Cardiac septum (tissue), 1 donor: Measurements from ENCODE around the gene LCN9. TPM values are rescaled to one million over a fixed set of nuclear protein-coding genes. Genes with fewer than 3 reads are reported as not detected.
"Not testable (repeated sequence)": the region's sequence is repeated elsewhere in the genome, so short reads cannot be mapped to it uniquely, and the experiment has no call there.

ENCODE experiments used
- DNase-seq: peaks from one replicate; pipeline ENCODE4 v3.0.0-alpha.2; 2020; ENCODE audit warnings: low spot score
- intact Hi-C: fragments of 100-400 bp; cut with DNase I; formaldehyde crosslinking; loops from one replicate; pipeline ENCODE4 v1.14.0; 2022
- total RNA-seq: library from RNA; stranded (reverse); fragmentation: NEBNext Ultra II Directional; extraction: Animal tissue kit (Norgen Biotek cat#: 25700); gene quantifications from one replicate; pipeline ENCODE4 v1.2.1, GENCODE V29; 2021
- donor health status: DM: no; HTN: no; CAD: no.

The LCN9 gene
- total RNA-seq, 1 donor from 2014 or later = not detected

DNA sequence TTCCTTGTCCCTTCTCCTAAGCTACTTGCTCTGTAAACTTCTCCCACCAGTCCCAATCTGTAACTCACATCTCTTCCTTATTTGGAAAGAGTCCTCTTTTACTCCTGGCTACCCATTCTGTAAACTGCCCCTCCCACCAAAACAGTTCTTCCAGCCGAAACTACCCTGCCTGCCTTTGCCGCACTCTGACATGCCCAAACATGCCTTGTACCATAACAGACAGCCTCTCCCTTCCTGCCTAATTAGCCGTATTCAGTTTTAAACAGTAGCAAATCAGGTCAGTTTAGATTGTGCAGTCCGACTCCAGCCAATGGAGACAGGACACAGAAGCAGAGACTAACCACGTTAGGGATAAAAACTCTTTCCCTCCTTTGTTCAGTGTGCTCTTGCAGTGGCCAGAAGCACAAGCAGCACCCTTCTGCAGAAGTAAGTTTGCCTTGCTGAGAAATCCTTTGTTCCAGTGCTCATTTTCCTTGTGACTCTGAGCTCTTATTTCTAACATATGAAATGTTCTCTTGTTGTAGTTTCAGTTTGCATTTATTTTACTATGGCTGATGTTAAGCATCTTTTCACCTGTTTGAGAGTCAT is 18.4 kb upstream of the LCN9 start:
- intact Hi-C loops = no loop called here
- DNase-seq = no peak

- intact Hi-C loops = no loop called here
- no peak for DNase-seq
These were observed 15.2 kb upstream of the LCN9 start for GRCh38 chr9:135647884-135648283.

GRCh38 chr9:135648494-135649410 is 14.4 kb upstream of the LCN9 start:
- intact Hi-C loops = no loop called here
- no peak for DNase-seq

DNA sequence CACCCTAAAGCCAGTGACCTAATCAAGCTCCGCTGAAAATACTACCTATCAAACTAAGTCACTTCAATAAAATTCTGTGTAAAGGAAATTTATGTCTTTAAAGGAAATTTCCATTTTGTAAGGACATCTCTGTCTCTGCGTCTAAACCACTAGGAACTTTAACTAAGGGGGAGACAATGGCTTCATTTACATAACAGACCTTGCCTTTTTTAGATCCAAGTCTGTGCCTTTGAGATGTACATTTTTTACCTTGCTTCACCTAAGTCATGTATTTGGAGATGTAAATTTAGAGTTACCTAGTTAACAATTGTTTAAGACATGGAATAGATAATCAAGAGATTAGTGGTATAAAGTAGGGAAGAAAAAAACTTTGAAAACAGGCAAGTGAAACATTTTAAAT is 13.6 kb upstream of the LCN9 start:
- intact Hi-C loops = no loop called here

GRCh38 chr9:135650408-135650807 is 12.7 kb upstream of the LCN9 start:
- intact Hi-C loops = no loop called here
- no peak for DNase-seq

More for the DNA sequence above, 13.6 kb upstream of the LCN9 start:
- DNase-seq = no peak

GRCh38 chr9:135655317-135655716 is 7.8 kb upstream of the LCN9 start:
- intact Hi-C loops = no loop called here
- DNase-seq = no peak

DNA sequence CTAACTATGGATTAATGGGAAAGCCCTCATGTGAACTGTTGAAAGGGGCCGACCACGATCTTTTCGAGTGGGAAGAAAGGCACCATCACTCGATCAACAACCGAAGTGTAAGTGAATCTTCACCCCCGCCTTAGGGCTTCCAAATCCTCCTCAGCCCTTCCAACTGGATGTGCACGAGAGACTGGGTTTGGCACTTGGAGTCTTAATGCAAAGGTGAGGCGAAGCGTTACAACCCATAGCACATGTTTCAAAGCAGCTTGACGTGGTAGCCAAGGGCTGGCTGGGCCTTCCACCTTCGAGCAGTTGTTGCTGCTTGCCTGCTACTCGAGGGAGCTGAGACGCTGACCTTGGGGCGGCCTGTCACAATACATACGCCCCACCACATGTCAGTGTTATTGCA is 5.7 kb upstream of the LCN9 start:
- no peak for DNase-seq
- intact Hi-C loops = no loop called here

DNA sequence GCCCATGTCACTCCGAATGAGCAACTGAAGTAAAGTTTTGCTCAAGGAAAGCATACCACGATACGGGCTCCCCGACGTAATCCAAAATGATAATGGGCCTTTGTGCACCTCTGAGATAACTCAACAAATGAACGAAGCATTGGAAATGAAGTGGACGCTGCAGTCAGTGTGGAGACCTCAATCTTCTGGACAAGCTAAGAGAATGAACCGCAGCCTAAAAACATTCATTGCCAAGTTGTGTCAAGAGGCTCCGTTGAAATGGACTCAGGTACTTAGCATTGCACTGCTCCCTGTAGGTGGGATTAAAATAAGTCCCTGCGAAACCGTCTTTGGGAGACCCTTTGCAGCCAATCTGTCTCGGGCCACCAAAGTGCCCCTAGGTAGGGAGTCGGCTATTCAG is 3.9 kb upstream of the LCN9 start:
- no peak for DNase-seq
- intact Hi-C loops = no loop called here

DNA sequence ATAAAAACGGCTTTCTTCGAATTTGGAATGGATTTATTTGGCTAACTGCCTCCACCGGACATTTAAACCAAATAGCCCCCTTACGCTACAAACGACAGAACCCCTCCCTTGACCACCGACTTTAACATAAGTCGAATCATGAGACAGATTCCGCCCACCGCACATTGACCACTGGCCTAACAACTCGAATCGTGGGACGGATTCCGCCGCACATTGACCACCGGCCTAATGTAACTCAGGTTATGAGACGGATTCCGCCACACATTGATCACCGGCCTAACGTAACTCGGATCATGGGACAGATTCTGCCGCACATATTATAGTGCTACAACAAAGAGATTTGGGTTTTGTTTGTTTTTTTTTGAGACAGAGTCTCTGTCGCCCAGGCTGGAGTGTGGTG is 2.7 kb upstream of the LCN9 start:
- no peak for DNase-seq
- intact Hi-C loops = no loop called here

DNA sequence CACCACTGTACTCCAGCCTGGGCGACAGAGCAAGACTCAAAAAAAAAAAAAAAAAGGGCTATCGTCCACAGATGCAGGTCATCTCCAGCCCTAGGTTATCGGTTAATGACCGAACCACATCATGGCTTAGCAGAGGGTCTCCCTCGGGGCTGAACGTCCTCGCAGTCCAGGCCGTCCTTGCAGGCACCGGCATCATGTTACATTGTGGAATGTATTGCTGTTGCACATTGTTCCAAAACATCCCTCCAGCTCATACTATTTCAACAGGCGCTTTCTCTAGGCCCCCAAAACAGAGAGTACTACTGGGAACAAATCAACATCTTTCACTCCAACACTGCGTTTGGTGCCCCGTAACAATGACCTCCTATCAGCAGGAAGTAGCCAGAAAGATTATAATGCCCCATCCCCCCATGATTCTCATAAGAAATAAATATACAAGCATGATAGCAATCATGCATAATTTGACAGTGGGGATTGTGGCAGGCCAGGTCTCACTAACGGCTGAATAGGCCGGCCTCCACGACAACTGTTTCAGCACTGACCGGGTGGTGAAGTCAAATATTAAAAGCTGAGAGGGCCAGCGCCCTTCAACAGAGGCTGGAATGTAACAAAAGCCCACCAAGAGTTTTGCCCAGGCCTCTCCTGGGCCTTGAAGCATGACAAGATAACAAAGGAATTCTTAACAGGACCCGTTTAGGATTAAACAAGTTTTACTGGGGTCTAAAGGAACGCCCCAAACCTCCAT is 1.1 kb upstream of the LCN9 start:
- no peak for DNase-seq
- intact Hi-C loops = no loop called here

GRCh38 chr9:135663451-135663770 is 302 bp downstream of the LCN9 start:
- intact Hi-C loops = no loop called here
- no peak for DNase-seq

DNA sequence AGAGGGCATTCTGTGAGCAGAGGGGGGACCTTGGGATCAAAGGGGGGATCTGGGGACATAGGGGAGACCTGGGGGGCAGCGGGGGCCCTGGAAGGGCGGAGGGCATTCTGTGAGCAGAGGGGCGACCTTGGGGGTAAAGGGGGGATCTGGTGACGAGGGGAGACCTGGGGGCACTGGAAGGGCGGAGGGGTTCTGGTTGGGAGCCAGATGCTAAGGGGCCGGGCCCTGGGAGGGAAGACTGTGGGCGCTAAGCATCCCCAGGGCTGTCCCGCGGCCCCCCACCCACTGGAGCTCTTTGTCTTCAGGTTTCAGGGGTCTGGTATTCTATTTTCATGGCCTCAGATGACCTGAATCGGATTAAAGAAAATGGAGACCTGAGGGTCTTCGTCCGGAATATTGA is 748 bp downstream of the LCN9 start:
- intact Hi-C loops = no loop called here
- no peak for DNase-seq

- no peak for DNase-seq
- intact Hi-C loops = no loop called here
These were observed 1.2 kb downstream of the LCN9 start for GRCh38 chr9:135664266-135664665.

- DNase-seq = no peak
- intact Hi-C loops = no loop called here
These were observed 2.0 kb downstream of the LCN9 start for GRCh38 chr9:135664801-135665794.

- intact Hi-C loops = no loop called here
- DNase-seq = no peak
These were observed 2.7 kb downstream of the LCN9 start for GRCh38 chr9:135665795-135666189.

GRCh38 chr9:135666534-135667462 is 3.7 kb downstream of the LCN9 start:
- intact Hi-C loops = no loop called here
- DNase-seq = peak; percentile 58

DNA sequence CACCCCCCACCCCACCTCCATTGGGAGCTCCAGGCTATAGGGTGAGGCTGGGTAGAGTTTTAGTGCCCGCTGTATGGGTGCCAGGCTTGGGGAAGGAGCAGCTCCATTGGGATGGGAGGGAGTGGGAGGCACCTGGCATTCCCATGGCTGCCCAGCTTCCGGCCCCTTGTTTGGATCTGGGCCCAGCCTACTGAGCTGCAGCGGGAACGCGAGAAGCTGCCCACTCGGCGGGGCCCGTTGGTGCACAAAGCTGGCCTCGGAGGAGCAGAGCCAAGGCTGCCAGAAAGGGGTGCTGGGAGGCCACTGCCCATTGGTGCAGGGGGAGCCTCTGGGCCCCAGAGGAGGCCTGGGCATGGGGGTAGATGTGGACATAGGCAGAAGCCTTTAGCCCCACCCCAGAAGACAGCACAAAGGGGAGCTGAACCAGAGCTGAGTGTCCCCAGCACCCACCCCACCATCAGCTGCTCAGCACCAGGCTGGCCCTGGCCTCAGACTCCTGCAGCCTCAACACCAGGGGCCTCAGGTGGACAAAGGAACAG is 4.4 kb downstream of the LCN9 start:
- intact Hi-C loops = no loop called here
- peak; percentile 55 for DNase-seq

DNA sequence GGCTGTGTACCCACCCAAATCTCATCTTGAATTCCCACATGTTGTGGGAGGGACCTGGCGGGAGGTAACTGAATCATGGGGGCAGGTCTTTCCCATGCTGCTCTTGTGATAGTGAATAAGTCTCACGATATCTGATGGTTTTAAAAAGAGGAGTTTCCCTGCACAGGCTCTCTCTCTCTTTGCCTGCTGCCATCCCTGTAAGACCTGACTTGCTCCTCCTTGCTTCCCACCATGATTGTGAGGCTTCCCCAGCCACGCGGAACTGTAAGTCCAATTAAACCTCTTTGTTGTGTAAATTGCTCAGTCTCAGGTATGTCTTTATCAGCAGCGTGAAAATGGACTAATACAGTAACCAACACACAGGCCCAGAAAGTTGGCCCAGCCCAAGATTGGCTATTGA is 5.9 kb downstream of the LCN9 start:
- DNase-seq, intact Hi-C loops: not testable (repeated sequence)
